A549 (cell line): ENCODE measurements around the gene ZNF423.

Experiments
- CEBPB ChIP-seq, 2 experiments: fragments of >200 bp in 1 of 2; sonication (Bioruptor Twin) in 1 of 2; formaldehyde crosslinking in 1 of 2; IDR thresholded peaks; 2 replicates each; pipeline ENCODE4 v1.6.1; 2012 to 2016
- CTCF ChIP-seq: fragments of >200 bp; sonication (Bioruptor Twin); formaldehyde crosslinking; IDR thresholded peaks from 3 replicates; pipeline ENCODE4 v1.5.1; 2016
- FOXS1 ChIP-seq: fragments of 250-450 bp; sonication (Bioruptor Pico); IDR thresholded peaks from 2 replicates; pipeline ENCODE4 v1.5.0; 2020; ENCODE audit warnings: mild to moderate bottlenecking, moderate library complexity

GRCh38 chr16:49521734-49522325 lies 334.1 kb downstream of the ZNF423 start:
- no peak for TF ChIP-seq FOXS1 (CRISPR knock-in tag)
- no peak for TF ChIP-seq CTCF
- TF ChIP-seq CEBPB (IDR thresholded peaks at IDR 0.05), result no peak
